Measurements from ENCODE around the gene FCGR2B. TPM values are rescaled to one million over a fixed set of nuclear protein-coding genes. Genes with fewer than 3 reads are reported as not detected.

The FCGR2B gene
- total RNA-seq, 1 donor from 2014 or later = not detected

GRCh38 chr1:161706482-161707347 lies 43.8 kb downstream of the FCGR2B start, which contains the start of gene FCRLA:
Gene FCRLA, plus strand, starts transcription at chr1:161707229. Its CDS starts 36 bp downstream, at chr1:161707265.
- H3K4me1 Mint-ChIP-seq (ENCODE audit: low read depth, unreplicated experiment) = no peaks in the 10 kb centered on the region
- H3K27ac Mint-ChIP-seq (ENCODE audit: unreplicated experiment) = no peak within 1 kb of the TSS
- H3K9me3 Mint-ChIP-seq (ENCODE audit: unreplicated experiment) = peaks cover 1% of the 10 kb centered on the region
- TF ChIP-seq CTCF (IDR thresholded peaks at IDR 0.05; ENCODE audit: partially characterized antibody, unreplicated experiment) = no peak
- H3K27me3 Mint-ChIP-seq (ENCODE audit: unreplicated experiment) = peaks cover 10% of the 10 kb centered on the region
- peaks cover 5% of the 10 kb centered on the region for H3K36me3 Mint-ChIP-seq (ENCODE audit: unreplicated experiment)
- DNase-seq = no peak
- no peak within 1 kb of the TSS for H3K4me3 Mint-ChIP-seq (ENCODE audit: unreplicated experiment)

- TF ChIP-seq CTCF (IDR thresholded peaks at IDR 0.05; ENCODE audit: partially characterized antibody, unreplicated experiment) = no peak
- no peaks in the 10 kb centered on the region for H3K4me1 Mint-ChIP-seq (ENCODE audit: low read depth, unreplicated experiment)
- H3K36me3 Mint-ChIP-seq (ENCODE audit: unreplicated experiment) = peaks cover 5% of the 10 kb centered on the region
- no peak overlapping the region for H3K4me3 Mint-ChIP-seq (ENCODE audit: unreplicated experiment)
- no peak for DNase-seq
- H3K9me3 Mint-ChIP-seq (ENCODE audit: unreplicated experiment) = peaks cover 1% of the 10 kb centered on the region
- no peak overlapping the region for H3K27ac Mint-ChIP-seq (ENCODE audit: unreplicated experiment)
- H3K27me3 Mint-ChIP-seq (ENCODE audit: unreplicated experiment) = peaks cover 10% of the 10 kb centered on the region
Measured at GRCh38 chr1:161707503-161707902, 44.6 kb downstream of the FCGR2B start.

GRCh38 chr1:161709373-161709772 lies 46.4 kb downstream of the FCGR2B start:
- no peak overlapping the region for H3K27ac Mint-ChIP-seq (ENCODE audit: unreplicated experiment)
- no peak overlapping the region for H3K4me3 Mint-ChIP-seq (ENCODE audit: unreplicated experiment)
- peaks cover 10% of the 10 kb centered on the region for H3K27me3 Mint-ChIP-seq (ENCODE audit: unreplicated experiment)
- DNase-seq = no peak
- no peak for TF ChIP-seq CTCF (IDR thresholded peaks at IDR 0.05; ENCODE audit: partially characterized antibody, unreplicated experiment)
- H3K36me3 Mint-ChIP-seq (ENCODE audit: unreplicated experiment) = peaks cover 5% of the 10 kb centered on the region
- peaks cover 1% of the 10 kb centered on the region for H3K9me3 Mint-ChIP-seq (ENCODE audit: unreplicated experiment)
- no peaks in the 10 kb centered on the region for H3K4me1 Mint-ChIP-seq (ENCODE audit: low read depth, unreplicated experiment)

GRCh38 chr1:161710560-161710959 lies 47.6 kb downstream of the FCGR2B start:
- H3K4me1 Mint-ChIP-seq (ENCODE audit: low read depth, unreplicated experiment) = no peaks in the 10 kb centered on the region
- no peak overlapping the region for H3K4me3 Mint-ChIP-seq (ENCODE audit: unreplicated experiment)
- no peak for DNase-seq
- TF ChIP-seq CTCF (IDR thresholded peaks at IDR 0.05; ENCODE audit: partially characterized antibody, unreplicated experiment) = no peak
- no peak overlapping the region for H3K27ac Mint-ChIP-seq (ENCODE audit: unreplicated experiment)
- H3K9me3 Mint-ChIP-seq (ENCODE audit: unreplicated experiment) = no peaks in the 10 kb centered on the region
- H3K27me3 Mint-ChIP-seq (ENCODE audit: unreplicated experiment) = peaks cover 8% of the 10 kb centered on the region
- H3K36me3 Mint-ChIP-seq (ENCODE audit: unreplicated experiment) = peaks cover 5% of the 10 kb centered on the region
